HUES64 (cell line): ENCODE results near the gene MECR.
"Not testable (repeated sequence)": the region's sequence is repeated elsewhere in the genome, so short reads cannot be mapped to it uniquely, and the experiment has no call there.

Experiments
- H3K27ac ChIP-seq: 2 replicates; pipeline ENCODE4 v1.7.0; 2013; ENCODE audit warnings: low read depth, low read length, inconsistent platforms
- H3K27me3 ChIP-seq: 2 replicates; pipeline ENCODE4 v1.6.1; 2013; ENCODE audit warnings: mild to moderate bottlenecking, low read length; ENCODE audit not compliant: insufficient read depth
- H3K36me3 ChIP-seq: 2 replicates; pipeline ENCODE4 v1.6.1; 2013; ENCODE audit warnings: mild to moderate bottlenecking, low read length; ENCODE audit not compliant: insufficient read depth
- H3K4me1 ChIP-seq: 2 replicates; pipeline ENCODE4 v1.6.1; 2013; ENCODE audit warnings: mild to moderate bottlenecking, low read length, moderate library complexity; ENCODE audit not compliant: insufficient read depth
- H3K4me3 ChIP-seq: 2 replicates; pipeline ENCODE4 v1.5.1; 2013; ENCODE audit warnings: mild to moderate bottlenecking, low read length, moderate library complexity
- H3K9ac ChIP-seq: 2 replicates; pipeline ENCODE4 v1.6.1; 2013; ENCODE audit warnings: mild to moderate bottlenecking, low read depth, low read length
- H3K9me3 ChIP-seq: 2 replicates; pipeline ENCODE4 v1.6.1; 2013; ENCODE audit warnings: low read depth, low read length; ENCODE audit not compliant: insufficient read depth
- WGBS: fragments of 150-250, 120-280 bp; methylation state at CpG from one replicate; pipeline ENCODE4 v1.1.7; 2013; ENCODE audit warnings: missing lambda C conversion rate; 5-methylcytosine and 5-hydroxymethylcytosine counted together

Gene MECR

GRCh38 chr1:29234881-29235280, 4.1 kb upstream of the MECR start:
- not testable (repeated sequence) for H3K36me3 ChIP-seq, H3K4me3 ChIP-seq, H3K9me3 ChIP-seq, H3K9ac ChIP-seq, H3K27ac ChIP-seq
- Histone ChIP-seq H3K4me1 (peaks cover 16% of the 10 kb centered on the region), H3K27me3 (peaks cover 64% of the 10 kb centered on the region)
- 95% methylated on average over 8 of the region's 9 CpGs for WGBS

GRCh38 chr1:29234471-29234870, 3.7 kb upstream of the MECR start:
- H3K36me3 ChIP-seq = no peaks in the 10 kb centered on the region
- peaks cover 60% of the 10 kb centered on the region for H3K27me3 ChIP-seq
- peaks cover 16% of the 10 kb centered on the region for H3K4me1 ChIP-seq
- WGBS = 77% methylated on average over 1 of the region's 1 CpG
- H3K4me3 ChIP-seq = no peak overlapping the region
- H3K27ac ChIP-seq = no peak overlapping the region
- no peak overlapping the region for H3K9ac ChIP-seq
- H3K9me3 ChIP-seq = no peaks in the 10 kb centered on the region

- Histone ChIP-seq H3K27me3 (peaks cover 52% of the 10 kb centered on the region), H3K27ac (no peak overlapping the region), H3K9me3 (no peaks in the 10 kb centered on the region), H3K36me3 (peaks cover 3% of the 10 kb centered on the region; the same call in 1 of the 2 replicates), H3K9ac (no peak overlapping the region), H3K4me1 (peaks cover 8% of the 10 kb centered on the region; the same call in 1 of the 2 replicates), H3K4me3 (no peak overlapping the region)
- WGBS = 89% methylated on average over 4 of the region's 4 CpGs
These were observed 3.0 kb upstream of the MECR start for GRCh38 chr1:29233693-29234092.

- Histone ChIP-seq H3K4me1 (peaks cover 8% of the 10 kb centered on the region; the same call in 1 of the 2 replicates), H3K9ac (no peak overlapping the region), H3K27ac (no peak overlapping the region), H3K27me3 (peaks cover 40% of the 10 kb centered on the region), H3K4me3 (no peak overlapping the region), H3K36me3 (peaks cover 5% of the 10 kb centered on the region; the same call in 1 of the 2 replicates), H3K9me3 (no peaks in the 10 kb centered on the region)
- 91% methylated on average over 3 of the region's 3 CpGs for WGBS
These were observed 1.7 kb upstream of the MECR start for GRCh38 chr1:29232387-29232786.

- Histone ChIP-seq H3K4me1 (peaks cover 8% of the 10 kb centered on the region; the same call in 1 of the 2 replicates), H3K27ac (no peak overlapping the region), H3K4me3 (peak overlapping the region; percentile 86), H3K27me3 (peaks cover 21% of the 10 kb centered on the region), H3K36me3 (peaks cover 5% of the 10 kb centered on the region; the same call in 1 of the 2 replicates), H3K9ac (peak overlapping the region; percentile 78), H3K9me3 (no peaks in the 10 kb centered on the region)
- WGBS = 13% methylated on average over 4 of the region's 4 CpGs
These were observed 556 bp downstream of the MECR start for GRCh38 chr1:29230204-29230552.

- Histone ChIP-seq H3K4me1 (peaks cover 8% of the 10 kb centered on the region; the same call in 1 of the 2 replicates), H3K9me3 (no peaks in the 10 kb centered on the region), H3K9ac (0 out of 2 replicates have a peak overlapping the region, but pooled peaks have one; percentile 33), H3K36me3 (peaks cover 14% of the 10 kb centered on the region), H3K27me3 (peaks cover 11% of the 10 kb centered on the region; the same call in 1 of the 2 replicates), H3K27ac (no peak overlapping the region; the same call in 1 of the 2 replicates), H3K4me3 (no peak overlapping the region)
- 91% methylated on average over 5 of the region's 5 CpGs for WGBS
These were observed 3.2 kb downstream of the MECR start for GRCh38 chr1:29227511-29227910.

GRCh38 chr1:29225361-29225760, 5.4 kb downstream of the MECR start:
- Histone ChIP-seq H3K9ac (0 out of 2 replicates have a peak overlapping the region, but pooled peaks have one; percentile 24), H3K4me1 (peaks cover 17% of the 10 kb centered on the region), H3K27ac (no peak overlapping the region), H3K27me3 (no peaks in the 10 kb centered on the region), H3K4me3 (no peak overlapping the region), H3K9me3 (no peaks in the 10 kb centered on the region), H3K36me3 (peaks cover 19% of the 10 kb centered on the region)
- WGBS = 88% methylated on average over 4 of the region's 4 CpGs

GRCh38 chr1:29224356-29224837, 6.3 kb downstream of the MECR start:
- 92% methylated on average over 5 of the region's 5 CpGs for WGBS
- H3K27ac ChIP-seq = no peak overlapping the region
- H3K9ac ChIP-seq = no peak overlapping the region
- H3K27me3 ChIP-seq = no peaks in the 10 kb centered on the region
- H3K9me3 ChIP-seq = no peaks in the 10 kb centered on the region
- H3K4me1 ChIP-seq = peaks cover 9% of the 10 kb centered on the region; the same call in 1 of the 2 replicates
- peaks cover 22% of the 10 kb centered on the region for H3K36me3 ChIP-seq
- no peak overlapping the region for H3K4me3 ChIP-seq

- Histone ChIP-seq H3K9ac (no peak overlapping the region), H3K4me3 (no peak overlapping the region), H3K9me3 (no peaks in the 10 kb centered on the region), H3K4me1 (peaks cover 9% of the 10 kb centered on the region; the same call in 1 of the 2 replicates), H3K36me3 (peaks cover 18% of the 10 kb centered on the region), H3K27me3 (no peaks in the 10 kb centered on the region), H3K27ac (no peak overlapping the region)
- WGBS = 93% methylated on average over 6 of the region's 6 CpGs
These were observed 7.2 kb downstream of the MECR start for GRCh38 chr1:29223521-29223920.

- Histone ChIP-seq H3K27me3 (no peaks in the 10 kb centered on the region), H3K9ac (no peak overlapping the region), H3K9me3 (no peaks in the 10 kb centered on the region), H3K4me3 (no peak overlapping the region), H3K27ac (no peak overlapping the region), H3K4me1 (peaks cover 9% of the 10 kb centered on the region; the same call in 1 of the 2 replicates), H3K36me3 (peaks cover 17% of the 10 kb centered on the region)
- WGBS = 95% methylated on average over 1 of the region's 1 CpG
These were observed 8.0 kb downstream of the MECR start for GRCh38 chr1:29222686-29223085.

- not testable (repeated sequence) for H3K27ac ChIP-seq, H3K4me3 ChIP-seq
These were observed 8.5 kb downstream of the MECR start for GRCh38 chr1:29222260-29222659.

GRCh38 chr1:29221296-29221695, 9.4 kb downstream of the MECR start:
- peaks cover 9% of the 10 kb centered on the region; the same call in 1 of the 2 replicates for H3K4me1 ChIP-seq
- no peak overlapping the region for H3K9ac ChIP-seq
- H3K27me3 ChIP-seq = no peaks in the 10 kb centered on the region
- no peaks in the 10 kb centered on the region for H3K9me3 ChIP-seq
- 87% methylated on average over 3 of the region's 3 CpGs for WGBS
- no peak overlapping the region for H3K4me3 ChIP-seq
- peaks cover 23% of the 10 kb centered on the region for H3K36me3 ChIP-seq
- H3K27ac ChIP-seq = no peak overlapping the region

More at GRCh38 chr1:29222260-29222659, 8.5 kb downstream of the MECR start:
- not testable (repeated sequence) for H3K9me3 ChIP-seq, H3K4me1 ChIP-seq, H3K9ac ChIP-seq, H3K27me3 ChIP-seq
- peaks cover 19% of the 10 kb centered on the region for H3K36me3 ChIP-seq
- WGBS = 90% methylated on average over 6 of the region's 6 CpGs
